Hair follicle dermal papilla cell (primary cell): ENCODE data around the gene PROX1. TPM values are rescaled to one million over a fixed set of nuclear protein-coding genes. Genes with fewer than 3 reads are reported as not detected.

Source experiments
- total RNA-seq: library from RNA; depleted of rRNA; stranded (reverse); fragments of >200 nt; gene quantifications from 2 replicates; pipeline ENCODE4 v1.2.3, GENCODE V29; 2012

The PROX1 gene, protein sequence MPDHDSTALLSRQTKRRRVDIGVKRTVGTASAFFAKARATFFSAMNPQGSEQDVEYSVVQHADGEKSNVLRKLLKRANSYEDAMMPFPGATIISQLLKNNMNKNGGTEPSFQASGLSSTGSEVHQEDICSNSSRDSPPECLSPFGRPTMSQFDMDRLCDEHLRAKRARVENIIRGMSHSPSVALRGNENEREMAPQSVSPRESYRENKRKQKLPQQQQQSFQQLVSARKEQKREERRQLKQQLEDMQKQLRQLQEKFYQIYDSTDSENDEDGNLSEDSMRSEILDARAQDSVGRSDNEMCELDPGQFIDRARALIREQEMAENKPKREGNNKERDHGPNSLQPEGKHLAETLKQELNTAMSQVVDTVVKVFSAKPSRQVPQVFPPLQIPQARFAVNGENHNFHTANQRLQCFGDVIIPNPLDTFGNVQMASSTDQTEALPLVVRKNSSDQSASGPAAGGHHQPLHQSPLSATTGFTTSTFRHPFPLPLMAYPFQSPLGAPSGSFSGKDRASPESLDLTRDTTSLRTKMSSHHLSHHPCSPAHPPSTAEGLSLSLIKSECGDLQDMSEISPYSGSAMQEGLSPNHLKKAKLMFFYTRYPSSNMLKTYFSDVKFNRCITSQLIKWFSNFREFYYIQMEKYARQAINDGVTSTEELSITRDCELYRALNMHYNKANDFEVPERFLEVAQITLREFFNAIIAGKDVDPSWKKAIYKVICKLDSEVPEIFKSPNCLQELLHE
- total RNA-seq, result 0.12 and 0.16 TPM in 2 replicates

DNA sequence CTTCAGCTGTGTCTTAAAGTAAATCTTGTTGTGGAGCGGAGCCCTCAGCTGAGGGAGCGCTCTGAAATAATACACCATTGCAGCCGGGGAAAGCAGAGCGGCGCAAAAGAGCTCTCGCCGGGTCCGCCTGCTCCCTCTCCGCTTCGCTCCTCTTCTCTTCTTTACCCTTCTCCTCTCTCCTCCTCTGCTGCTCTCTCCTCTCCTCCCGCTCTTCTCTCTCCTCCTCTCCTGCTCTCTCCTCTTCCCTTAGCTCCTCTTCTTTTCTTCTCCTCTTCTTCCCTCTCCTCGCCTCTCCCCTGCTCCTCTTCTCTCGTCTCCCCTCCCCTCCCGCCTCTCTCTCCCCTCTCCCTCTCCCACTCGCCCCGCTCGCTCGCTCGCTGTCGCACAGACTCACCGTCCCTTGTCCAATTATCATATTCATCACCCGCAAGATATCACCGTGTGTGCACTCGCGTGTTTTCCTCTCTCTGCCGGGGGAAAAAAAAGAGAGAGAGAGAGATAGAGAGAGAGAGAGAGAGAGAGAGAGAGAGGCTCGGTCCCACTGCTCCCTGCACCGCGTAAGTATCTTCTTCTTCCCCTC lies at the start of gene PROX1:
TSS of gene PROX1 (plus strand) at position 47 of the 580 bp plus-strand sequence. CDS start 8,563 bp downstream, outside the sequence.

